Measurements from ENCODE around the gene SLC8A1.
"Not testable (repeated sequence)": the region's sequence is repeated elsewhere in the genome, so short reads cannot be mapped to it uniquely, and the experiment has no call there.

Gene SLC8A1

GRCh38 chr2:40087434-40087833 is 364.5 kb downstream of the SLC8A1 start:
- intact Hi-C loops (cut with micrococcal nuclease) = no loop called here
- Mint-ChIP-seq H3K27ac (no peak overlapping the region), H3K9me3 (no peaks in the 10 kb centered on the region), H3K27me3 (no peaks in the 10 kb centered on the region), H3K4me3 (no peak overlapping the region), H3K36me3 (ENCODE audit: low read depth) (no peaks in the 10 kb centered on the region), H3K4me1 (ENCODE audit: low read depth) (no peaks in the 10 kb centered on the region)

- H3K36me3 Mint-ChIP-seq (ENCODE audit: low read depth) = no peaks in the 10 kb centered on the region
- H3K27ac Mint-ChIP-seq = no peak overlapping the region
- H3K4me3 Mint-ChIP-seq = no peak overlapping the region
- H3K4me1 Mint-ChIP-seq (ENCODE audit: low read depth) = no peaks in the 10 kb centered on the region
- H3K9me3 Mint-ChIP-seq = peaks cover 8% of the 10 kb centered on the region
- no peaks in the 10 kb centered on the region for H3K27me3 Mint-ChIP-seq
- intact Hi-C loops (cut with micrococcal nuclease) = no loop called here
Measured at GRCh38 chr2:40085786-40086185, 366.1 kb downstream of the SLC8A1 start.

GRCh38 chr2:40073336-40073735 is 378.6 kb downstream of the SLC8A1 start:
- Mint-ChIP-seq H3K4me1 (ENCODE audit: low read depth) (peaks cover 10% of the 10 kb centered on the region), H3K9me3 (peaks cover 28% of the 10 kb centered on the region)
- H3K4me3 Mint-ChIP-seq; H3K27ac Mint-ChIP-seq; H3K27me3 Mint-ChIP-seq; intact Hi-C loops (cut with micrococcal nuclease); H3K36me3 Mint-ChIP-seq (ENCODE audit: low read depth): not testable (repeated sequence)

- no peaks in the 10 kb centered on the region for H3K27me3 Mint-ChIP-seq
- H3K27ac Mint-ChIP-seq = no peak overlapping the region
- H3K4me3 Mint-ChIP-seq = no peak overlapping the region
- intact Hi-C loops (cut with micrococcal nuclease) = no loop called here
- H3K4me1 Mint-ChIP-seq (ENCODE audit: low read depth) = peaks cover 10% of the 10 kb centered on the region
- no peaks in the 10 kb centered on the region for H3K36me3 Mint-ChIP-seq (ENCODE audit: low read depth)
- peaks cover 22% of the 10 kb centered on the region for H3K9me3 Mint-ChIP-seq
Measured at GRCh38 chr2:40072442-40073232, 379.3 kb downstream of the SLC8A1 start.

- Mint-ChIP-seq H3K4me1 (ENCODE audit: low read depth) (no peaks in the 10 kb centered on the region), H3K27me3 (no peaks in the 10 kb centered on the region), H3K9me3 (peaks cover 32% of the 10 kb centered on the region), H3K27ac (no peak overlapping the region), H3K4me3 (no peak overlapping the region), H3K36me3 (ENCODE audit: low read depth) (peaks cover 5% of the 10 kb centered on the region)
- intact Hi-C loops (cut with micrococcal nuclease) = no loop called here
Measured at GRCh38 chr2:40062381-40062780, 389.5 kb downstream of the SLC8A1 start.

- H3K27me3 Mint-ChIP-seq = peaks cover 10% of the 10 kb centered on the region
- H3K4me1 Mint-ChIP-seq (ENCODE audit: low read depth) = peaks cover 12% of the 10 kb centered on the region
- H3K4me3 Mint-ChIP-seq = no peak overlapping the region
- intact Hi-C loops (cut with micrococcal nuclease) = no loop called here
- no peaks in the 10 kb centered on the region for H3K9me3 Mint-ChIP-seq
- no peaks in the 10 kb centered on the region for H3K36me3 Mint-ChIP-seq (ENCODE audit: low read depth)
- no peak overlapping the region for H3K27ac Mint-ChIP-seq
Measured at GRCh38 chr2:40049781-40050180, 402.1 kb downstream of the SLC8A1 start.

- Mint-ChIP-seq H3K27me3 (peaks cover 12% of the 10 kb centered on the region), H3K27ac (no peak overlapping the region), H3K4me3 (no peak overlapping the region), H3K4me1 (ENCODE audit: low read depth) (peaks cover 18% of the 10 kb centered on the region), H3K9me3 (no peaks in the 10 kb centered on the region), H3K36me3 (ENCODE audit: low read depth) (no peaks in the 10 kb centered on the region)
- intact Hi-C loops (cut with micrococcal nuclease) = no loop called here
Measured at GRCh38 chr2:40048506-40048905, 403.4 kb downstream of the SLC8A1 start.

- no peaks in the 10 kb centered on the region for H3K36me3 Mint-ChIP-seq (ENCODE audit: low read depth)
- H3K27ac Mint-ChIP-seq = no peak overlapping the region
- intact Hi-C loops (cut with micrococcal nuclease) = no loop called here
- H3K27me3 Mint-ChIP-seq = peaks cover 17% of the 10 kb centered on the region
- H3K9me3 Mint-ChIP-seq = no peaks in the 10 kb centered on the region
- H3K4me3 Mint-ChIP-seq = no peak overlapping the region
- H3K4me1 Mint-ChIP-seq (ENCODE audit: low read depth) = peaks cover 28% of the 10 kb centered on the region
Measured at GRCh38 chr2:40047406-40047805, 404.5 kb downstream of the SLC8A1 start.
